Measurements from ENCODE around the gene LRMDA. TPM values are rescaled to one million over a fixed set of nuclear protein-coding genes. Genes with fewer than 3 reads are reported as not detected.
A peak's percentile ranks its signal among the peaks of the same experiment; 100 is the strongest.

The LRMDA gene
- total RNA-seq, 1 donor from 2014 or later: 5.2 TPM

DNA sequence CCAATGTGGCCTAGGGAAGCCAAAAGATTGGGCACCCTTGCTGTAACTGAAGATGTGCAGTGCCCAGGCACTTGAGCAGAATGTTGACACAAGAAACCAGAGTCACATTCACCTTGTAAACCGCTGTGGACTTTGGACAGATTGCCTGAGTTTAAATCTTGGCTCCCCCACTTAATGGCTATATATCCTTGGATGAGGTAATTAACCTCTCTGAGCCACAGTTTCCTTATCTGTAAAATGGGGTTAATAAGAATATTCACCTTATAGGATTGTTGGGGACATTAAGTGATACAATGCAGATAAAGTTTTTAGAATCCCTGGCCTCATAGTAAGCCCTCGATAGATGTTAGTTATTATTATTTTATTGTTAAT is 331.0 kb downstream of the LRMDA start:
- TF ChIP-seq, protein P1, sequence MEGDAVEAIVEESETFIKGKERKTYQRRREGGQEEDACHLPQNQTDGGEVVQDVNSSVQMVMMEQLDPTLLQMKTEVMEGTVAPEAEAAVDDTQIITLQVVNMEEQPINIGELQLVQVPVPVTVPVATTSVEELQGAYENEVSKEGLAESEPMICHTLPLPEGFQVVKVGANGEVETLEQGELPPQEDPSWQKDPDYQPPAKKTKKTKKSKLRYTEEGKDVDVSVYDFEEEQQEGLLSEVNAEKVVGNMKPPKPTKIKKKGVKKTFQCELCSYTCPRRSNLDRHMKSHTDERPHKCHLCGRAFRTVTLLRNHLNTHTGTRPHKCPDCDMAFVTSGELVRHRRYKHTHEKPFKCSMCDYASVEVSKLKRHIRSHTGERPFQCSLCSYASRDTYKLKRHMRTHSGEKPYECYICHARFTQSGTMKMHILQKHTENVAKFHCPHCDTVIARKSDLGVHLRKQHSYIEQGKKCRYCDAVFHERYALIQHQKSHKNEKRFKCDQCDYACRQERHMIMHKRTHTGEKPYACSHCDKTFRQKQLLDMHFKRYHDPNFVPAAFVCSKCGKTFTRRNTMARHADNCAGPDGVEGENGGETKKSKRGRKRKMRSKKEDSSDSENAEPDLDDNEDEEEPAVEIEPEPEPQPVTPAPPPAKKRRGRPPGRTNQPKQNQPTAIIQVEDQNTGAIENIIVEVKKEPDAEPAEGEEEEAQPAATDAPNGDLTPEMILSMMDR (IDR thresholded peaks at IDR 0.05): no peak
- no peak for TF ChIP-seq EZH2 (IDR thresholded peaks at IDR 0.05)
- TF ChIP-seq EZH2phosphoT487 (IDR thresholded peaks at IDR 0.05): no peak
- no peaks in the 10 kb centered on the region for H3K9me3 ChIP-seq (ENCODE audit: low read depth)
- no peaks in the 10 kb centered on the region for H3K79me2 ChIP-seq (ENCODE audit: low read depth)
- H3K9ac ChIP-seq: no peak overlapping the region
- no peak overlapping the region for H3K4me2 ChIP-seq
- H2AFZ ChIP-seq (replicated peaks): no peak overlapping the region
- Mint-ChIP-seq H3K27me3 (ENCODE audit: insufficient read depth, low read depth) (peaks cover 10% of the 10 kb centered on the region), H3K9me3 (peaks cover 2% of the 10 kb centered on the region), H3K27ac (no peak overlapping the region), H3K4me1 (peaks cover 28% of the 10 kb centered on the region), H3K4me3 (no peak overlapping the region), H3K36me3 (no peaks in the 10 kb centered on the region)
- DNase-seq (ENCODE audit: low spot score): no peak
- H3K36me3 ChIP-seq: no peaks in the 10 kb centered on the region
- H3K27ac ChIP-seq: no peak overlapping the region
- H3K4me1 ChIP-seq: peaks cover 33% of the 10 kb centered on the region
- H3K4me3 ChIP-seq: no peak overlapping the region
- H4K20me1 ChIP-seq (ENCODE audit: low read depth): no peaks in the 10 kb centered on the region
- no peaks in the 10 kb centered on the region for H3K27me3 ChIP-seq
- H3F3A ChIP-seq (ENCODE audit: low read depth): no peaks in the 10 kb centered on the region

DNA sequence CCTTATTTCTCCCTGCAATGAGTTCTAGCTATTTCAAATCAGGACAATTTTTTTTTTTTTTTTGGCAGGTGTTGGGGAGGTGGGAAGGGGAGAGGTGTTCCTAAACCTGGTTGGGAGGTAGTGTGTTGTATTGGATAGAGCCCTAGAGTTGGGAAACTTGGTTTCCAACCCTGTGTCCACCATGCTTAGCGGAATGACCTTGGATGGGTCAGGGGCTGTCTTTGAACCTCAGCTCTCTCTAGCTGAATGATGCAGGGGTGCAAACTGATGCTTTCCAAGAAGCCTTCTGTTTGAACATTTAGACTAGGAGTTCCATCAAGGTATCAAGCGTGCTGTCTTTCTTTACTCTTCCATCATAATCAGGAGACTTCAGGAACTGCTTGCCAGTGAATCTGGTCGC is 332.2 kb downstream of the LRMDA start:
- Histone ChIP-seq H3K4me3 (no peak overlapping the region), H3K79me2 (ENCODE audit: low read depth) (no peaks in the 10 kb centered on the region), H3K36me3 (no peaks in the 10 kb centered on the region), H3F3A (ENCODE audit: low read depth) (no peaks in the 10 kb centered on the region), H4K20me1 (ENCODE audit: low read depth) (no peaks in the 10 kb centered on the region), H3K9ac (no peak overlapping the region), H2AFZ (replicated peaks) (no peak overlapping the region), H3K4me1 (peaks cover 33% of the 10 kb centered on the region), H3K27ac (no peak overlapping the region), H3K27me3 (no peaks in the 10 kb centered on the region), H3K9me3 (ENCODE audit: low read depth) (no peaks in the 10 kb centered on the region), H3K4me2 (no peak overlapping the region)
- peaks cover 31% of the 10 kb centered on the region for H3K4me1 Mint-ChIP-seq
- H3K27ac Mint-ChIP-seq: no peak overlapping the region
- peaks cover 2% of the 10 kb centered on the region for H3K9me3 Mint-ChIP-seq
- no peak for DNase-seq (ENCODE audit: low spot score)
- H3K36me3 Mint-ChIP-seq: no peaks in the 10 kb centered on the region
- no peak overlapping the region for H3K4me3 Mint-ChIP-seq
- TF ChIP-seq, protein P1 (IDR thresholded peaks at IDR 0.05): no peak
- TF ChIP-seq EZH2phosphoT487 (IDR thresholded peaks at IDR 0.05) (no peak), EZH2 (IDR thresholded peaks at IDR 0.05) (no peak)
- H3K27me3 Mint-ChIP-seq (ENCODE audit: insufficient read depth, low read depth): peaks cover 10% of the 10 kb centered on the region

DNA sequence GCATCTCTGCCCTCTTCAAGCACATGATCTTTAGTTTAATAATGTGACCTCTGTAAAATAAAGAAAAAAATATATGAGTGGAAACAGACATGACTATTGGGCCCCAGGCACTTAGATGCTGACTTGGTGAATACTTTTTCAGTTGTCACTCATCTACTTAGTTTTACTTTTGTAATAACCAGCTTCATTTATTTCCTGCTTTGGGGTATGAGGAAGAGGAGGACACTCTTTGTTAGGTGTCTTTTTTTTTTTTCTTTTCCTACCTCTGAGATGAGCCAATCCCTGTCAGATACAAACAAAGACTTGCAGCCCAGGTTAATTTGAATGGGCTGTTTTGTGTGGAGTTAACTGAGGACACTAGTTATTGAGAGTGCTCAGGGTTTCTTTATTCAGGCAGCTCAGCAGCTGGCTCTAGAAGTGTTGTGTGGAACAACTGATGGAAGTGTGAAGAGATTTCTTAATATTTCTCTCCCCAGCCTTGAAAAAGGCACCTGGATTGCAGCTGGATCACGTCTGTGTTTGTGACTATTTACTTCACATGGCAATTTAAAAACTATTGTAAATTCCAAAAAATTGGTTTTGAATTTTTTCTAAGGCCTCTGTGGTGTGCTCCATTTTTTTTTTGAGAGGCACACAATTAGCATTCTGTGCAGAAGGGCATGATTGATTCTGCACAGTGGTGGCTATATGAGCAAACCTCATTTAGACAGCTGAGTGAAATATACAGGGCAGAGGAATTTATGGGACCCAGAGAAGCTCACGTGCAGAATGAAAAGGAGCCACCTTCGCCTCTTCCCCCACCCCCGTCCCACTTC is 333.8 kb downstream of the LRMDA start:
- no peaks in the 10 kb centered on the region for H3F3A ChIP-seq (ENCODE audit: low read depth)
- peaks cover 33% of the 10 kb centered on the region for H3K4me1 ChIP-seq
- no peaks in the 10 kb centered on the region for H3K79me2 ChIP-seq (ENCODE audit: low read depth)
- peak overlapping the region; percentile 46 for H3K4me2 ChIP-seq
- H3K36me3 Mint-ChIP-seq: no peaks in the 10 kb centered on the region
- H3K9ac ChIP-seq: no peak overlapping the region
- no peak overlapping the region for H3K27ac ChIP-seq
- no peak overlapping the region for H3K4me3 Mint-ChIP-seq
- DNase-seq (ENCODE audit: low spot score): peak; percentile 50
- H3K27ac Mint-ChIP-seq: no peak overlapping the region
- peaks cover 10% of the 10 kb centered on the region for H3K27me3 Mint-ChIP-seq (ENCODE audit: insufficient read depth, low read depth)
- no peak overlapping the region for H3K4me3 ChIP-seq
- H3K27me3 ChIP-seq: no peaks in the 10 kb centered on the region
- no peaks in the 10 kb centered on the region for H3K9me3 ChIP-seq (ENCODE audit: low read depth)
- no peaks in the 10 kb centered on the region for H3K36me3 ChIP-seq
- peaks cover 31% of the 10 kb centered on the region for H3K4me1 Mint-ChIP-seq
- H2AFZ ChIP-seq (replicated peaks): no peak overlapping the region
- H4K20me1 ChIP-seq (ENCODE audit: low read depth): no peaks in the 10 kb centered on the region
- TF ChIP-seq, protein P1 (IDR thresholded peaks at IDR 0.05): no peak
- no peak for TF ChIP-seq EZH2phosphoT487 (IDR thresholded peaks at IDR 0.05)
- no peak for TF ChIP-seq EZH2 (IDR thresholded peaks at IDR 0.05)
- peaks cover 2% of the 10 kb centered on the region for H3K9me3 Mint-ChIP-seq

All from neural progenitor cell (in vitro differentiated cells).